Vagina (tissue), 2 donors: ENCODE data around the gene IL1RN.

Experiments
- POLR2A ChIP-seq, 2 donors: fragments of 450-650 bp; IDR thresholded peaks; one replicate each; pipeline ENCODE4 v1.6.1; 2017; ENCODE audit warnings: antibody characterized with exemption in 2 of 2, mild to moderate bottlenecking in 2 of 2, moderate library complexity in 2 of 2
- POLR2AphosphoS5 ChIP-seq, 2 donors: sonication (generic); formaldehyde crosslinking; IDR thresholded peaks; one replicate each; pipeline ENCODE4 v1.9.0; 2017; ENCODE audit warnings: antibody characterized with exemption in 2 of 2, mild to moderate bottlenecking in 2 of 2, low read depth in 1 of 2; ENCODE audit not compliant: insufficient read depth in 1 of 2
- TF ChIP-seq, protein P1 (sequence below), 3 experiments: fragments of 450-650 bp in 2 of 3; fragments of 200-600 bp in 1 of 3; sonication (generic) in 1 of 3; IDR thresholded peaks; one replicate each; pipeline ENCODE4 v1.5.1; 2017 to 2019; ENCODE audit warnings: antibody characterized with exemption in 3 of 3, mild to moderate bottlenecking in 2 of 3, moderate library complexity in 2 of 3

DNA sequence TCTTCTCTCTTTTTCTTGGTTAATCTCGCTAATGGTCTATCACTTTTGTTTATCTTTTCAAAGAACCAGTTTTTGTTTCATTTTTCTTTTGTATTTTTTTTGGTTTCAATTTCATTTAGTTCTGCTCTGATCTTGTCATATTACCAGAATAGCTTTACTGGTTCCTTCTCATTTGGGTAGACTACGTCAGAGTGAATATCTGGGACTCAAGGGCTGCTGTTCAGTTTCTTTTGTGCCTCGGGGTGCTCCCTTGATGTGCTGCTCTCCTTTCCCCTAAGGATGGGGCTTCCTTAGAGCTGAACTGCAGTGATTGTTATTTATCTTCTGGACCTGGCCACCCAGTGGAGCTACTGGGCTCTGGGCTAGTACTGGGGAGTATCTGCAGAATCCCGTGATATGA is 29.4 kb upstream of the IL1RN start:
- TF ChIP-seq, protein P1, sequence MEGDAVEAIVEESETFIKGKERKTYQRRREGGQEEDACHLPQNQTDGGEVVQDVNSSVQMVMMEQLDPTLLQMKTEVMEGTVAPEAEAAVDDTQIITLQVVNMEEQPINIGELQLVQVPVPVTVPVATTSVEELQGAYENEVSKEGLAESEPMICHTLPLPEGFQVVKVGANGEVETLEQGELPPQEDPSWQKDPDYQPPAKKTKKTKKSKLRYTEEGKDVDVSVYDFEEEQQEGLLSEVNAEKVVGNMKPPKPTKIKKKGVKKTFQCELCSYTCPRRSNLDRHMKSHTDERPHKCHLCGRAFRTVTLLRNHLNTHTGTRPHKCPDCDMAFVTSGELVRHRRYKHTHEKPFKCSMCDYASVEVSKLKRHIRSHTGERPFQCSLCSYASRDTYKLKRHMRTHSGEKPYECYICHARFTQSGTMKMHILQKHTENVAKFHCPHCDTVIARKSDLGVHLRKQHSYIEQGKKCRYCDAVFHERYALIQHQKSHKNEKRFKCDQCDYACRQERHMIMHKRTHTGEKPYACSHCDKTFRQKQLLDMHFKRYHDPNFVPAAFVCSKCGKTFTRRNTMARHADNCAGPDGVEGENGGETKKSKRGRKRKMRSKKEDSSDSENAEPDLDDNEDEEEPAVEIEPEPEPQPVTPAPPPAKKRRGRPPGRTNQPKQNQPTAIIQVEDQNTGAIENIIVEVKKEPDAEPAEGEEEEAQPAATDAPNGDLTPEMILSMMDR (IDR thresholded peaks at IDR 0.05) = no peak
- TF ChIP-seq POLR2A (IDR thresholded peaks at IDR 0.05) (no peak), POLR2AphosphoS5 (IDR thresholded peaks at IDR 0.05; ENCODE audit: insufficient read depth in 1 of 2, low read depth in 1 of 2) (no peak)
